K562 (cell line): ENCODE data around the gene RNF34. TPM values are rescaled to one million over a fixed set of nuclear protein-coding genes. Genes with fewer than 3 reads are reported as not detected.
A peak's percentile ranks its signal among the peaks of the same experiment; 100 is the strongest.

Experiments
- BRD9 ChIP-seq: fragments of 450-650 bp; IDR thresholded peaks from 2 replicates; pipeline ENCODE4 v1.6.1; 2018; ENCODE audit warnings: low read depth; ENCODE audit not compliant: partially characterized antibody
- BRF1 ChIP-seq: IDR thresholded peaks from 3 replicates; pipeline ENCODE4 v1.6.1; 2011; ENCODE audit warnings: borderline replicate concordance, mild to moderate bottlenecking; ENCODE audit not compliant: insufficient read length; ENCODE audit errors: extremely low read depth
- EHMT2 ChIP-seq: fragments of 450-650 bp; IDR thresholded peaks from 2 replicates; pipeline ENCODE4 v1.6.1; 2018; ENCODE audit warnings: antibody characterized with exemption
- FOXA3 ChIP-seq, 2 experiments: fragments of 450-650 bp in 1 of 2; sonication (generic) in 1 of 2; formaldehyde crosslinking; IDR thresholded peaks in 1 of 2; conservative IDR thresholded peaks in 1 of 2; 2 replicates each; pipeline versions ENCODE4 v1.4.0 to v1.8.0; 2020 to 2022; ENCODE audit warnings: mild to moderate bottlenecking in 2 of 2, missing genetic modification reagents in 1 of 2
- HDAC8 ChIP-seq: fragments of 450-650 bp; IDR thresholded peaks from 2 replicates; pipeline ENCODE4 v1.6.1; 2016; ENCODE audit warnings: mild to moderate bottlenecking, missing genetic modification characterization, moderate library complexity, missing compliant biosample characterization
- ILK ChIP-seq: fragments of 450-650 bp; IDR thresholded peaks from 2 replicates; pipeline ENCODE4 v1.6.1; 2016; ENCODE audit warnings: missing genetic modification characterization, low read depth, mild to moderate bottlenecking, missing compliant biosample characterization, moderate library complexity, borderline replicate concordance
- KHSRP ChIP-seq: fragments of 450-650 bp; IDR thresholded peaks from 2 replicates; pipeline ENCODE4 v1.6.1; 2017
- NEUROD1 ChIP-seq: fragments of 150-350 bp; IDR thresholded peaks from 2 replicates; pipeline ENCODE4 v1.6.1; 2014; ENCODE audit warnings: borderline replicate concordance, low read length, low read depth; ENCODE audit not compliant: partially characterized antibody
- SMARCA4 ChIP-seq: fragments of 450-650 bp; IDR thresholded peaks from 2 replicates; pipeline ENCODE4 v1.6.1; 2016
- SOX6 ChIP-seq: fragments of 450-650 bp; IDR thresholded peaks from 2 replicates; pipeline ENCODE4 v1.6.1; 2014; ENCODE audit warnings: mild to moderate bottlenecking
- SREBF1 ChIP-seq: fragments of 150-350 bp; IDR thresholded peaks from 2 replicates; pipeline ENCODE4 v1.6.1; 2014; ENCODE audit warnings: antibody characterized with exemption, low read depth, low read length, borderline replicate concordance
- TFAM ChIP-seq: fragments of 250-450 bp; sonication (Bioruptor Pico); conservative IDR thresholded peaks from 2 replicates; pipeline ENCODE4 v1.5.0; 2021; ENCODE audit warnings: mild to moderate bottlenecking, moderate library complexity
- ZNF431 ChIP-seq: sonication (generic); formaldehyde crosslinking; IDR thresholded peaks from 2 replicates; pipeline ENCODE4 v1.8.0; 2022; ENCODE audit warnings: mild to moderate bottlenecking, missing genetic modification reagents
- ZNF57 ChIP-seq: fragments of 450-650 bp; formaldehyde crosslinking; IDR thresholded peaks from 2 replicates; pipeline ENCODE4 v1.4.0; 2020; ENCODE audit warnings: mild to moderate bottlenecking, moderate library complexity
- polyA plus RNA-seq, 8 experiments: library from polyadenylated mRNA; depleted of rRNA in 4 of 8; stranded (reverse) in 5 of 8; unstranded in 3 of 8; fragments of >200 nt; fragmentation: Nextera tagmentation in 2 of 8; fragmentation: Illumina TruSeq in 1 of 8; extraction: Ambion mirVana in 2 of 8; extraction: Trizol in 1 of 8; gene quantifications; 2 replicates each; pipeline versions ENCODE4 v1.2.1 to v1.2.3, GENCODE V29; 2011 to 2014; ENCODE audit warnings: inconsistent platforms in 1 of 8, missing spikeins in 1 of 8
- total RNA-seq, 7 experiments: library from RNA; depleted of rRNA in 6 of 7; stranded (reverse); fragments of >200 nt in 6 of 7; fragmentation: Illumina TruSeq in 2 of 7; extraction: Trizol in 2 of 7; gene quantifications; 2 replicates each; pipeline versions ENCODE4 v1.2.1 to v1.2.3, GENCODE V29; 2011 to 2021; ENCODE audit warnings: low replicate concordance in 1 of 7
- TF ChIP-seq, protein P1 (sequence below): fragments of 250-450 bp; sonication (Bioruptor Pico); IDR thresholded peaks from 2 replicates; pipeline ENCODE4 v1.4.0; 2020; ENCODE audit warnings: mild to moderate bottlenecking, moderate library complexity, borderline replicate concordance
- TF ChIP-seq, protein P2 (sequence below): fragments of 450-650 bp; IDR thresholded peaks from 2 replicates; pipeline ENCODE4 v1.6.1; 2018; ENCODE audit not compliant: partially characterized antibody
- TF ChIP-seq, protein P3 (sequence below): fragments of 250-450 bp; sonication (Bioruptor Pico); IDR thresholded peaks from 2 replicates; pipeline ENCODE4 v1.5.0; 2020; ENCODE audit warnings: mild to moderate bottlenecking
- TF ChIP-seq, protein P4 (sequence below): fragments of 450-650 bp; formaldehyde crosslinking; conservative IDR thresholded peaks from 2 replicates; pipeline ENCODE4 v1.4.0; 2022; ENCODE audit warnings: mild to moderate bottlenecking, missing genetic modification characterization

The RNF34 gene
- total and polyA plus RNA-seq, 9 of the 15 experiments (the other 6 are each of a cell fraction or from before 2014, with no cell fraction given): 41.7 to 88.9 (median 54.1) TPM

DNA sequence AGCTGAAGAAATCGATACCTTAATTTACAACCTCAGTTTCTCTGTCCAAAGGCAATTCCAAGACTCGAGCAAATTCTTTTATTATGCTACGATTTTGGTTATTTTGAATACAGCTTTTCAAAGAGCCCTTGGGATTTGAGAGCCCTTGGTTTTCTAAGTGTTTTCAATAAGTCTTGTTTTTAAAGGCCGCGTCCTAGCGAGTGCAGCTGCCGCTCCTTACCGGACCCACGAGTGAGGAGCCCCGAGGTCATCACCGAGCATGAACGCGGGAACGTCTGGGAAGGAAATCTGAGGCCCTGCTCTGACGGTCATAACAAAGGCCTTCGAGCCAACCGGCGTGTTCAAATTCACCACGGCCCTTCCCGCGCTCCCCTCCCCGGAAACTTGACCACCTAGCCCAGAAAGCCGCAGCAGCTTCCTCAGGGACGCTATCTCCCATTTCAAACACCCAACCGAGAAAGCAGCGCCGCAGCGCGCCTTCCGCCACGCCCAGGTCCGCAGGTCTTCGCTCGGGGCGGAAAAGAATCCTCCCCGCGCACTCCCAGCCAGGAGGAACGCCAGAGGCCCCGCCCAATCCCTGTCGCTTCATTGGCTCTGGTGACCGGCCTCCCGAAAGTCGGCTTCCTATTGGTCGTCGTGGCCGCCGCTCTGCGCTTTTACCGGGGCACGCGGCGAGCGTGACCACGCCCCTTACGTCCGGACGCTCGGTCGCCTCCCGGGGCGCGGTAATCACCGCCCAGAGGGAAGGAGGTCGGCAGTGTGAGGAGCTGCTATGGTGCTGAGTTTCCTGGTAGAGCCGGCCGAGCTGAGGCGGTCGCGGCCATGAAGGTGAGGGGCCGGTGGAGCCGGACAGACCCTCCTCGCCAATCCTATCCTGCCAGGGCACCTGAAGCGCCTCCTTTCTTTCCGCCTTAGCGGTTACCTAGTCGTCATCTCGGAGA, at the start of gene RNF34 (continued):
- no peak for TF ChIP-seq EHMT2
- TF ChIP-seq, protein P1, sequence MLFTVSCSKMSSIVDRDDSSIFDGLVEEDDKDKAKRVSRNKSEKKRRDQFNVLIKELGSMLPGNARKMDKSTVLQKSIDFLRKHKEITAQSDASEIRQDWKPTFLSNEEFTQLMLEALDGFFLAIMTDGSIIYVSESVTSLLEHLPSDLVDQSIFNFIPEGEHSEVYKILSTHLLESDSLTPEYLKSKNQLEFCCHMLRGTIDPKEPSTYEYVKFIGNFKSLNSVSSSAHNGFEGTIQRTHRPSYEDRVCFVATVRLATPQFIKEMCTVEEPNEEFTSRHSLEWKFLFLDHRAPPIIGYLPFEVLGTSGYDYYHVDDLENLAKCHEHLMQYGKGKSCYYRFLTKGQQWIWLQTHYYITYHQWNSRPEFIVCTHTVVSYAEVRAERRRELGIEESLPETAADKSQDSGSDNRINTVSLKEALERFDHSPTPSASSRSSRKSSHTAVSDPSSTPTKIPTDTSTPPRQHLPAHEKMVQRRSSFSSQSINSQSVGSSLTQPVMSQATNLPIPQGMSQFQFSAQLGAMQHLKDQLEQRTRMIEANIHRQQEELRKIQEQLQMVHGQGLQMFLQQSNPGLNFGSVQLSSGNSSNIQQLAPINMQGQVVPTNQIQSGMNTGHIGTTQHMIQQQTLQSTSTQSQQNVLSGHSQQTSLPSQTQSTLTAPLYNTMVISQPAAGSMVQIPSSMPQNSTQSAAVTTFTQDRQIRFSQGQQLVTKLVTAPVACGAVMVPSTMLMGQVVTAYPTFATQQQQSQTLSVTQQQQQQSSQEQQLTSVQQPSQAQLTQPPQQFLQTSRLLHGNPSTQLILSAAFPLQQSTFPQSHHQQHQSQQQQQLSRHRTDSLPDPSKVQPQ (CRISPR knock-in tag): no peak
- no peak for TF ChIP-seq ZNF57 (CRISPR knock-in tag)
- TF ChIP-seq, protein P2, sequence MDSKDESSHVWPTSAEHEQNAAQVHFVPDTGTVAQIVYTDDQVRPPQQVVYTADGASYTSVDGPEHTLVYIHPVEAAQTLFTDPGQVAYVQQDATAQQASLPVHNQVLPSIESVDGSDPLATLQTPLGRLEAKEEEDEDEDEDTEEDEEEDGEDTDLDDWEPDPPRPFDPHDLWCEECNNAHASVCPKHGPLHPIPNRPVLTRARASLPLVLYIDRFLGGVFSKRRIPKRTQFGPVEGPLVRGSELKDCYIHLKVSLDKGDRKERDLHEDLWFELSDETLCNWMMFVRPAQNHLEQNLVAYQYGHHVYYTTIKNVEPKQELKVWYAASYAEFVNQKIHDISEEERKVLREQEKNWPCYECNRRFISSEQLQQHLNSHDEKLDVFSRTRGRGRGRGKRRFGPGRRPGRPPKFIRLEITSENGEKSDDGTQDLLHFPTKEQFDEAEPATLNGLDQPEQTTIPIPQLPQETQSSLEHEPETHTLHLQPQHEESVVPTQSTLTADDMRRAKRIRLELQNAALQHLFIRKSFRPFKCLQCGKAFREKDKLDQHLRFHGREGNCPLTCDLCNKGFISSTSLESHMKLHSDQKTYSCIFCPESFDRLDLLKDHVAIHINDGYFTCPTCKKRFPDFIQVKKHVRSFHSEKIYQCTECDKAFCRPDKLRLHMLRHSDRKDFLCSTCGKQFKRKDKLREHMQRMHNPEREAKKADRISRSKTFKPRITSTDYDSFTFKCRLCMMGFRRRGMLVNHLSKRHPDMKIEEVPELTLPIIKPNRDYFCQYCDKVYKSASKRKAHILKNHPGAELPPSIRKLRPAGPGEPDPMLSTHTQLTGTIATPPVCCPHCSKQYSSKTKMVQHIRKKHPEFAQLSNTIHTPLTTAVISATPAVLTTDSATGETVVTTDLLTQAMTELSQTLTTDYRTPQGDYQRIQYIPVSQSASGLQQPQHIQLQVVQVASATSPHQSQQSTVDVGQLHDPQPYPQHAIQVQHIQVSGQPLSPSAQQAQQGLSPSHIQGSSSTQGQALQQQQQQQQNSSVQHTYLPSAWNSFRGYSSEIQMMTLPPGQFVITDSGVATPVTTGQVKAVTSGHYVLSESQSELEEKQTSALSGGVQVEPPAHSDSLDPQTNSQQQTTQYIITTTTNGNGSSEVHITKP: no peak
- TF ChIP-seq SMARCA4: peak; percentile 45
- no peak for TF ChIP-seq ILK (tag)
- TF ChIP-seq, protein P3, sequence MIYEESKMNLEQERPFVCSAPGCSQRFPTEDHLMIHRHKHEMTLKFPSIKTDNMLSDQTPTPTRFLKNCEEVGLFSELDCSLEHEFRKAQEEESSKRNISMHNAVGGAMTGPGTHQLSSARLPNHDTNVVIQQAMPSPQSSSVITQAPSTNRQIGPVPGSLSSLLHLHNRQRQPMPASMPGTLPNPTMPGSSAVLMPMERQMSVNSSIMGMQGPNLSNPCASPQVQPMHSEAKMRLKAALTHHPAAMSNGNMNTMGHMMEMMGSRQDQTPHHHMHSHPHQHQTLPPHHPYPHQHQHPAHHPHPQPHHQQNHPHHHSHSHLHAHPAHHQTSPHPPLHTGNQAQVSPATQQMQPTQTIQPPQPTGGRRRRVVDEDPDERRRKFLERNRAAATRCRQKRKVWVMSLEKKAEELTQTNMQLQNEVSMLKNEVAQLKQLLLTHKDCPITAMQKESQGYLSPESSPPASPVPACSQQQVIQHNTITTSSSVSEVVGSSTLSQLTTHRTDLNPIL (CRISPR knock-in tag): no peak
- TF ChIP-seq FOXA3 (CRISPR knock-in tag; conservative IDR thresholded peaks at IDR 0.05 in 1 of 2, IDR thresholded peaks at IDR 0.05 in 1 of 2): no peak
- no peak for TF ChIP-seq SOX6
- TF ChIP-seq, protein P4, sequence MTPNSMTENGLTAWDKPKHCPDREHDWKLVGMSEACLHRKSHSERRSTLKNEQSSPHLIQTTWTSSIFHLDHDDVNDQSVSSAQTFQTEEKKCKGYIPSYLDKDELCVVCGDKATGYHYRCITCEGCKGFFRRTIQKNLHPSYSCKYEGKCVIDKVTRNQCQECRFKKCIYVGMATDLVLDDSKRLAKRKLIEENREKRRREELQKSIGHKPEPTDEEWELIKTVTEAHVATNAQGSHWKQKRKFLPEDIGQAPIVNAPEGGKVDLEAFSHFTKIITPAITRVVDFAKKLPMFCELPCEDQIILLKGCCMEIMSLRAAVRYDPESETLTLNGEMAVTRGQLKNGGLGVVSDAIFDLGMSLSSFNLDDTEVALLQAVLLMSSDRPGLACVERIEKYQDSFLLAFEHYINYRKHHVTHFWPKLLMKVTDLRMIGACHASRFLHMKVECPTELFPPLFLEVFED (CRISPR knock-in tag): 0 out of 2 replicates have a peak, but pooled peaks have one; percentile 18
- no peak for TF ChIP-seq KHSRP
- no peak for TF ChIP-seq HDAC8 (tag)
- TF ChIP-seq BRD9: no peak
- no peak for TF ChIP-seq BRF1
- TF ChIP-seq SREBF1: no peak
- TF ChIP-seq TFAM: no peak
- peak; percentile 89 for TF ChIP-seq NEUROD1
- TF ChIP-seq ZNF431: peak; percentile 20; the same call in 1 of the 2 replicates
